Effector CD4-positive, alpha-beta T cell (primary cell): ENCODE data around the gene METTL23.
"Not testable (repeated sequence)": the region's sequence is repeated elsewhere in the genome, so short reads cannot be mapped to it uniquely, and the experiment has no call there.

Source experiments
- DNase-seq: peaks from one replicate; pipeline ENCODE4 v3.0.0-alpha.2; 2020

The METTL23 gene

DNA sequence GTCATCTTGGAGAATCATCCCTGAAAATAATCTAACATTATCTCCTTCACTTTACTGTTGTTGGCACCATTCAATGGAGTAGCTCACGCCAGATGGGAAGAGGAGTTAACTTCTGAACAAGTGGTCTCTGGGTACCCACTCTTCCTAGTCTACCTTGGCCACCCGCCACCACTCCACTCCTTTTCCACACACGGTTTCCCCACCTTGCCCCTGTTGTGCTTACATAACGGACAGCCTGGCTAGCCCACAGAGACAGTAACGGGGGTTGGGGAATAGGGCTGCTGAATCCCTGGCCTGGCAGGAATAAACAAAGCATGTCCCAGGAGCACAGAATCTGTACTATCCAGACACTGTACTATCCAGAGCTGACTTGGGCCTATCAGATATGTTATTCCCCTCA lies 12.3 kb upstream of the METTL23 start:
- DNase-seq, result no peak

DNA sequence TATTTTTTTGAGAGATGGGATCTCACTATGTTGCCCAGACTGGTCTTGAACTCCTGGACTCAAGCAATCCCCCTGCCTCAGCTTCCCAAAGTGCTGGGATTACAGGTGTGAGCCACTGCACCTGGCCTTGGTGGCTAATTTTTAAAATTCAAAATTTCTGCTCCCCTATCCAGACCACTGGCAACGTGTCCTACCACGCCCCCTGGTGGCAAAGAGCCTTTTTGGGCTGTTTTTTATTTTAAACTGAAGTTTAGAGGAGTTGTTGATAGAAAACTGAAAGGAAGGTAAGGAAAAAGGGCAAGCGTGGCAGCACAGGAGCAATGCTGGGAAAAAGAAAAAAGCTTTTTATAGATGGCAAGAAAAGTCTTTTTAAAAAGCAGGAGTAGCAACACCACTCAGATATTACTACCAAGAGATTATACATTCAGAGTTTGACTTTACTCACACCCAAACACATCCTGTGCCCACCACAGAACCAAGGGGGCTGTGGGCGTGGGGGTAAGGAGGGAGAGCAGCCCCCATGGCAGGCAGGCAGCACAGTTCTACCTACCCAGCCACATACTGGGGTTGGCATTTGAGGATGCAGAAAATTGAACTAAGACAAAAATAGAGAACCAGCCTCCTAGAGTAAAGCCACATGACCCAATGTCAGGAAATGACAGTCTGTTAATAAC lies 11.7 kb upstream of the METTL23 start:
- peak; percentile 79 for DNase-seq

- no peak for DNase-seq
These were observed 11.2 kb upstream of the METTL23 start for GRCh38 chr17:76715496-76715830.

- DNase-seq, result peak; percentile 42
These were observed 10.3 kb upstream of the METTL23 start for GRCh38 chr17:76716146-76716838.

- no peak for DNase-seq
These were observed 9.8 kb upstream of the METTL23 start for GRCh38 chr17:76716839-76717215.

- DNase-seq, result no peak
These were observed 8.1 kb upstream of the METTL23 start for GRCh38 chr17:76718516-76718915.

- DNase-seq, result no peak
These were observed 6.4 kb upstream of the METTL23 start for GRCh38 chr17:76720211-76720610.

- DNase-seq, result no peak
These were observed 5.7 kb upstream of the METTL23 start for GRCh38 chr17:76720941-76721340.

- DNase-seq, result no peak
These were observed 5.2 kb upstream of the METTL23 start for GRCh38 chr17:76721463-76721862.

DNA sequence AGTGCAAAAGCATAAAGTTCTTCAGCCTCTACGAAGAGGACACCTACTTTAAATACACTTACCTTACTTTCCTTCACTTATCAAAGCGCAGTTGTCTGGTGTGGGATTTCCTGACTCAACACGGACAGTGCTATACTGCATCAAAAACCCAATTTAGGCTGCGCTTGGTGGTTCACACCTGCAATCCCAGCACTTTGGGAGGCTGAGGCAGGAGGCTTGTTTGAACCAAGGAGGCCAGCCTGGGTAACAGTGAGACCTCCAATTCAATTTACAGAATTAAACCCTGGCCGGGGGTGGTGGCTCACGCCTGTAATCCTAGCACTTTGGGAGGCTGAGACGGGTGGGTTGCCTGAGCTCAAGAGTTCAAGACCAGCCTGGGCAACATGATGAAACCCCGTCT lies 4.4 kb upstream of the METTL23 start:
- no peak for DNase-seq

DNA sequence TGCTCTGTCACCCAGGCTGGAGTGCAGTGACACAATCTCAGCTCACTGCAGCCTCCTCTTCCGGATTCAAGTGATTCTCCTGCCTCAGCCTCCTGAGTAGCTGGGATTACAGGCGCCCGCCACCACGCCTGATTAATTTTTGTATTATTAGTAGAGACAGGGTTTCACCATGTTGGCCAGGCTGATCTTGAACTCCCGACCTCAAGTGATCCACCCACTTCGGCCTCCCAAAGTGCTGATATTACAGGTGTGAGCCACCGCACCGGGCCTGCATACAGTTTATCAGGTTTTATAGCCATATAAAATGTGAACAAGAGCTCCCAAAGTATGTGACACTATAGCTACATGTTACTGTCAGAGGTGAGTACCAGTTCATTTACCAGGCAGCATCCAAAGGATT lies 3.7 kb upstream of the METTL23 start:
- DNase-seq, result not testable (repeated sequence)

DNA sequence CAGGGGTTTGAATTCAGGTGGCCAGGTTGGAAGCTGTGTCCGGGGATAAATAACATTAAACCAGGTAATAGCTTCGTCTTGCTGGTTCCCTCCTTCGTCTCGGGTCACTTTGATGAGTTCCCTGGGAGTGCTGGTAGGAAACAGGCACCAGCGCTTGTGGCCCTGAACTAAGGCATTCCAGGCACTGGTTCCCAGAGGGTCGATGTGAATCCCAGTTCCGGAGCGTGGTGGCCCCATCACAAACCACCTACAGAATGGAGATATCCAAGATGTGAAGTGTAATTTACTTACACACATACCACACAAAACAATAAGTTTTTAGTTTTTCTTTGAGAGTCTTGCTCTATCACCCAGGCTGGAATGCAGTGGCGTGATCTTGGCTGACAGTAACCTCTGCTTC lies 2.8 kb upstream of the METTL23 start:
- no peak for DNase-seq

DNA sequence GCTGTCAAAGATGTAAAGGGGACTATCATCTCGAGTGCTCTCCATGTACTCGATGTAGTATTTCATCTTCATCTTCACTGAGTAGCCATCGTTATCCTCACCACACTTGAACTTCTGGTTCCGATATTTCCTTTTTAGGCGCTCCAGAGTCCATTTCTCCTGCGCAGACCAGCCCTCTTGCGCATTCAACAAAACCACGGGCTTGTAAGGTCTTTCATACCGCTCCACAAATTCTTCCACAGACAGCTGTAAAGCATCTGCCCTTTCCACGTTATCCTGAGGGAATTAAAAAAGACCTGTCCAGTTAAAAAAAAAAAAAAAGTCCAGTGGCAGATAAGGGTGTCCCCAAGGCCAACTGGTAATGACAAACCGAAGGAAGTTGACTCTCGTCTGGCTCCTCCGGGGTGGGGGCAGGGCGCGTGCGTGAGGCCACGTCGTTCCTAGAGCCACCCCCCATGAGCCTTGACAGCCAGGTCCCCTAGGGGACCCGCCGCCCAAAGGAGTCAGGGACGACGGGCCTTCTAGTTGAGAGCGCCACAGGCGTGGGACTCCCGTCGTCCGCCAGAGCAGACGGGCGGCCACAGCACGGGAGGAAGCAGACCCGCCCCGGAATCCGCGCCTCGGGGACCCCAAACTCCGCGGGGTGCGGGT lies 934 bp upstream of the METTL23 start:
- DNase-seq, result peak; percentile 58

DNA sequence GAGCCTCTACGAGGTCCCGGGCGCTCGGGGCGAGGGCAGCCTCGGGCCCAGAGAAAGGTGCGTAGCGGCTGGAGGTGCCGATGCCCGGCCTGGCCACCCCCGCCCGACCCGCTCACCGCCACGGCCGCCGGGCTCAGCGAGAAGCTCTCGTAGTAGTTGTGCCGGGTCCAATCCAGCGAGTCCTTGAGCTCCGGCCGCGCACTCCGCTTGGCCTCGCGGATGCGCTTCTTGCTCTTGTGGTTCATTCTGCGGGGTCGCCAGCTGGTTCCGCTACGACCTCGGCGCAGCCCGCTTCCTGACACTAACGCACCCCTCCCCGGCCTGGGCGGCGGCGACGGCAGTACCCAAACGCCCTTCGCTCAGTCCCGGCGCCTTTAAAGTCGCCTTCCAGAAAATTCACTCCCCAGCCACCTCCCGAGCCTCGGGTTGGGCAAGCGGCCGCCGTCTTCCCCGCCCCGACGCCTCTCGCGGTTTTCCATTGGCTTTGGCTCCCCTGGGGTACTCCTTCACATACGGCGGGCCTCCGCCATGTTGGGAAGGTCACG lies 336 bp upstream of the METTL23 start, which contains the start of gene JMJD6:
Gene JMJD6 (minus strand): TSS at position 376 of the 545 bp plus-strand sequence. CDS start 131 bp downstream, at position 245.
- no peak for DNase-seq

- DNase-seq, result no peak
These were observed 1.3 kb downstream of the METTL23 start for GRCh38 chr17:76727745-76728456.

DNA sequence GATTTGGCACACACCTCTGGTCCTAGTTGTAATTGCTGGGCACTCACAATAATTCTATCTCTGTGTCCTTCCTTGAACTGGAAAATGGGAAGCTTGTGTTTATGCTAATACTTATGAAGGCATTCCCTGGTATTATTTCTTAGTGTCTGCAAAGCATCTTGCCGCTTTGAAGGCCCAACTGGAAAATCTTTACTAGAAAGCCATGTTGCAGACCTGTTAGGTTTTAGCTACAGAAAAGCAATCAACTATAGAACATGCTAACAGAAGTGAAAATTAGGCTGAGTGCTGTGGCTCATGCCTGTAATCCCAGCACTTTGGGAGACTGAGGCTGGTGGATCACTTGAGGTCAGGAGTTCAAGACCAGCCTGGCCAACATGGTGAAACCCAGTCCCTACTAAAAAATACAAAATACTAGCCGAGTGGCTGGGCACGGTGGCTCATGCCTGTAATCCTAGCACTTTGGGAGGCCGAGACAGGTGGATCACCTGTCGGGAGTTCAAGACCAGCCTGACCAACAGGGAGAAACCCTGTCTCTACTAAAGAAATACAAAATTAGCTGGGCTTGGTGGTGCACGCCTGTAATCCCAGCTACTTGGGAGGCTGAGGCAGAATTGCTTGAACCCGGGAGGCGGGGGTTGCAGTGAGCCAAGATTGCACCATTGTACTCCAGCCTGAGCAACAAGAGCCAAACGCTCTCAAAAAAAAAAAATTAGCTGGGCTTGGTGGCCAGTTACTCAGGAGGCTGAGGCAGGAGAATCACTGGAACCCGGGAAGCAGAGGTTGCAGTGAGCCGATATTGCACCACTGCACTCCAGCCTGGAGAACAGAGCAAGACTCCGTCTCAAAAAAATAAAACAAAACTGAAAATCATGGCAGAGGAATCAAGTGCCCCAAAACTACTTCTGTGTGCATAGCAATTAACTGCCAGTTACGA lies 5.4 kb downstream of the METTL23 start:
- DNase-seq, result not testable (repeated sequence)

GRCh38 chr17:76732734-76733617 lies 6.3 kb downstream of the METTL23 start:
- no peak for DNase-seq

DNA sequence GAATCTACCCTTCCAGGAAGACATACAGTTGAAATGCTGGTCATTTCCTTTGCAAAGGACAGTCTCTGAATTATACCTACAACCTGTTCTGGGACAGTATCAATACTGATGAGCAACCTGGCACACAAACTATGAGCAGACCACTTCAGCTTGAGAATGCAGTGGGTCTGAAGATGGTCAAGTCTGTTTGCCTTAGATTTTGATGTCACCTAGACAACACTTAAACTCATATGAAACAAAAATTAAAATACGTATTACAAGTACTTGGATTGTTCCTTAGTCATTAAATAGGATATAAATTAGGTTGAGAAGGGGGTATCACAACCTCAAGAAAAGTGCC lies 6.9 kb downstream of the METTL23 start:
- no peak for DNase-seq

GRCh38 chr17:76734080-76734840 lies 7.6 kb downstream of the METTL23 start:
- DNase-seq, result no peak

DNA sequence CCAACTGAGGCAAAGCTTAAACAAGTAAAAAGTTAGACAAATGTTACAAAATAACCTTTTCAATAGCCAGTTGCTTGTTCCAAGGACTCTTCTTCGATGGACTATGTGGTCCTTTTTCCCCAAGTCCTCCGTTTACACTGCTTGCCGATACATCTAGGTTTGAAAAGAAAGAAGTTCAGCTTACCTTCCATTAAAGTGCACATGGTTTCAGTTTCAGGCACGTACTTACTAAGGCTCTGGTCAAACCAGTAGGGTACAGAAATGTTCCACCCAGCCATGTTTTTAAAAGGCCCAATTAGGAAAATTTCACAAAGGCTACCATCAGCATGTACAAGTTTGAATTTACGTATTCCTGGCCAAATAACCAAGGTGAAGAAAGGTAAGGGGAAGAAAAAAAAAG lies 8.4 kb downstream of the METTL23 start:
- no peak for DNase-seq
